HG03108 (cell line): ENCODE measurements around the gene CLEC18B.
"Not testable (repeated sequence)": the region's sequence is repeated elsewhere in the genome, so short reads cannot be mapped to it uniquely, and the experiment has no call there.

ENCODE experiments used
- ATAC-seq: cut with Tn5 transposase; IDR thresholded peaks from one replicate; pipeline ENCODE4 v1.9.1; 2021; ENCODE audit warnings: moderate library complexity; ENCODE audit not compliant: unreplicated experiment

The CLEC18B gene

GRCh38 chr16:74446866-74447265 lies 25.6 kb upstream of the CLEC18B start:
- ATAC-seq, result no peak

- not testable (repeated sequence) for ATAC-seq
These were observed 22.5 kb upstream of the CLEC18B start for GRCh38 chr16:74443624-74444346.

GRCh38 chr16:74439685-74440084 lies 18.4 kb upstream of the CLEC18B start:
- no peak for ATAC-seq

GRCh38 chr16:74438492-74438979 lies 17.3 kb upstream of the CLEC18B start:
- no peak for ATAC-seq

- ATAC-seq, result no peak
These were observed 10.2 kb upstream of the CLEC18B start for GRCh38 chr16:74431516-74431915.

GRCh38 chr16:74430036-74430712 lies 8.9 kb upstream of the CLEC18B start:
- not testable (repeated sequence) for ATAC-seq

GRCh38 chr16:74428493-74428892 lies 7.2 kb upstream of the CLEC18B start:
- ATAC-seq, result not testable (repeated sequence)

- ATAC-seq, result not testable (repeated sequence)
These were observed 4.5 kb upstream of the CLEC18B start for GRCh38 chr16:74425751-74426150.

- ATAC-seq, result not testable (repeated sequence)
These were observed 2.4 kb upstream of the CLEC18B start for GRCh38 chr16:74423721-74424120.

GRCh38 chr16:74422086-74422485 lies 808 bp upstream of the CLEC18B start:
- ATAC-seq, result not testable (repeated sequence)

- ATAC-seq, result not testable (repeated sequence)
These were observed 156 bp upstream of the CLEC18B start for GRCh38 chr16:74421482-74421785.

- ATAC-seq, result not testable (repeated sequence)
These were observed 1.5 kb downstream of the CLEC18B start for GRCh38 chr16:74419811-74420210.

- not testable (repeated sequence) for ATAC-seq
These were observed 3.4 kb downstream of the CLEC18B start for GRCh38 chr16:74417897-74418296.

GRCh38 chr16:74413920-74414319 lies 7.4 kb downstream of the CLEC18B start:
- not testable (repeated sequence) for ATAC-seq

GRCh38 chr16:74413485-74413884 lies 7.8 kb downstream of the CLEC18B start:
- not testable (repeated sequence) for ATAC-seq

- ATAC-seq, result not testable (repeated sequence)
These were observed 8.4 kb downstream of the CLEC18B start for GRCh38 chr16:74412775-74413390.

GRCh38 chr16:74412138-74412774 lies 9.0 kb downstream of the CLEC18B start:
- ATAC-seq, result not testable (repeated sequence)

GRCh38 chr16:74410981-74411380 lies 10.3 kb downstream of the CLEC18B start:
- not testable (repeated sequence) for ATAC-seq

GRCh38 chr16:74410057-74410957 lies 11.0 kb downstream of the CLEC18B start:
- ATAC-seq, result not testable (repeated sequence)
